OCI-LY3 (cell line): ENCODE measurements around the gene SOCS1.

Experiments used
- H2AFZ ChIP-seq: fragments of 200-600, 300-600 bp; shearing (Covaris generic); 2 replicates; pipeline ENCODE4 v1.6.0; 2014; ENCODE audit warnings: antibody characterized with exemption, low read depth, low read length
- H3K27ac ChIP-seq: fragments of 200-600, 300-600 bp; sonication (generic); 2 replicates; pipeline ENCODE4 v1.5.1; 2014; ENCODE audit warnings: mild to moderate bottlenecking, low read length, moderate library complexity, mixed read lengths
- H3K27me3 ChIP-seq: fragments of 200-600, 300-600 bp; sonication (generic); 2 replicates; pipeline ENCODE4 v1.6.1; 2014; ENCODE audit warnings: low read depth, low read length, mixed read lengths
- H3K36me3 ChIP-seq: fragments of 200-600, 300-600 bp; sonication (generic); replicated peaks from 2 replicates; pipeline ENCODE3; 2014; ENCODE audit warnings: low read depth, low read length, mixed read lengths
- H3K4me1 ChIP-seq: fragments of 300-600, 200-600 bp; sonication (generic); 2 replicates; pipeline ENCODE4 v1.6.1; 2014; ENCODE audit warnings: low read length, mixed read lengths
- H3K4me2 ChIP-seq: fragments of 200-600, 300-600 bp; sonication (generic); 2 replicates; pipeline ENCODE4 v1.6.1; 2014; ENCODE audit warnings: low read length, mixed read lengths
- H3K4me3 ChIP-seq: fragments of 300-600, 200-600 bp; sonication (generic); 2 replicates; pipeline ENCODE4 v1.5.1; 2014; ENCODE audit warnings: antibody characterized with exemption, mild to moderate bottlenecking, low read length, moderate library complexity
- H3K79me2 ChIP-seq: fragments of 300-600, 200-600 bp; shearing (Covaris generic); 2 replicates; pipeline ENCODE4 v1.6.1; 2014; ENCODE audit warnings: mild to moderate bottlenecking, low read length, mixed read lengths
- H3K9ac ChIP-seq: fragments of 300-600, 200-600 bp; shearing (Covaris generic); 2 replicates; pipeline ENCODE4 v1.6.0; 2014; ENCODE audit warnings: mild to moderate bottlenecking, low read length, moderate library complexity
- H3K9me3 ChIP-seq: fragments of 200-600, 300-600 bp; shearing (Covaris generic); 2 replicates; pipeline ENCODE4 v1.6.1; 2014; ENCODE audit warnings: low read length, mixed read lengths; ENCODE audit not compliant: insufficient read depth
- H4K20me1 ChIP-seq: fragments of 200-600, 300-600 bp; sonication (generic); 2 replicates; pipeline ENCODE4 v1.6.1; 2016; ENCODE audit warnings: low read length, mixed read lengths; ENCODE audit not compliant: insufficient read depth
- EZH2phosphoT487 ChIP-seq: fragments of 200-600 bp; shearing (Covaris generic); IDR thresholded peaks from 2 replicates; pipeline ENCODE4 v1.6.1; 2018; ENCODE audit warnings: antibody characterized with exemption, mixed run types, low read depth
- TF ChIP-seq, protein P1 (sequence below): fragments of 200-600, 300-600 bp; sonication (generic); IDR thresholded peaks from 2 replicates; pipeline ENCODE4 v1.5.1; 2014; ENCODE audit warnings: antibody characterized with exemption, low read length, low read depth

The SOCS1 gene

DNA sequence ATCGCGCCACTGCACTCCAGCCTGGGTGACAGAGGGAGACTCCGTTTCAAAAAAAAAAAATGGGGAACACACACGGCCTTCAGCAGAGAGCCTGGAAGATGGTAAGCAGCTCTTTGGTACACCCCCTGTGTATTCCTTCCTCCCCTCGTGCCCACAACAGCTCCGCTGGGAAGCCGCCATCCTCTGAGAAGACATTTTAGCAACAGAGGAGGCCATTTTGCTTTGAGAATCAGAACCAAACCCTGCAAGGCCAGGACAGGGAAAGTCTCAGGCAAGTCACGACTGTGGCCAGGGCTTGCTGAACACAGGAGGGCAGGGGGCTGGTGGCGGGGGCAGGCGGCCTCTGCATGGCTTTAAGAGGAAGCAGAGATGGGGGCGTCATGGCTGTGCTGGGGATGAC, 45.7 kb downstream of the SOCS1 start:
- H4K20me1 ChIP-seq, result no peaks in the 10 kb centered on the region
- no peak overlapping the region for H2AFZ ChIP-seq
- no peak for TF ChIP-seq EZH2phosphoT487
- TF ChIP-seq, protein P1, sequence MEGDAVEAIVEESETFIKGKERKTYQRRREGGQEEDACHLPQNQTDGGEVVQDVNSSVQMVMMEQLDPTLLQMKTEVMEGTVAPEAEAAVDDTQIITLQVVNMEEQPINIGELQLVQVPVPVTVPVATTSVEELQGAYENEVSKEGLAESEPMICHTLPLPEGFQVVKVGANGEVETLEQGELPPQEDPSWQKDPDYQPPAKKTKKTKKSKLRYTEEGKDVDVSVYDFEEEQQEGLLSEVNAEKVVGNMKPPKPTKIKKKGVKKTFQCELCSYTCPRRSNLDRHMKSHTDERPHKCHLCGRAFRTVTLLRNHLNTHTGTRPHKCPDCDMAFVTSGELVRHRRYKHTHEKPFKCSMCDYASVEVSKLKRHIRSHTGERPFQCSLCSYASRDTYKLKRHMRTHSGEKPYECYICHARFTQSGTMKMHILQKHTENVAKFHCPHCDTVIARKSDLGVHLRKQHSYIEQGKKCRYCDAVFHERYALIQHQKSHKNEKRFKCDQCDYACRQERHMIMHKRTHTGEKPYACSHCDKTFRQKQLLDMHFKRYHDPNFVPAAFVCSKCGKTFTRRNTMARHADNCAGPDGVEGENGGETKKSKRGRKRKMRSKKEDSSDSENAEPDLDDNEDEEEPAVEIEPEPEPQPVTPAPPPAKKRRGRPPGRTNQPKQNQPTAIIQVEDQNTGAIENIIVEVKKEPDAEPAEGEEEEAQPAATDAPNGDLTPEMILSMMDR, result no peak
- H3K4me3 ChIP-seq, result no peak overlapping the region
- H3K9ac ChIP-seq, result no peak overlapping the region
- H3K9me3 ChIP-seq, result 0 out of 2 replicates have a peak, but pooled peaks cover 7% of the 10 kb centered on the region
- H3K27me3 ChIP-seq, result peaks cover 7% of the 10 kb centered on the region; the same call in 1 of the 2 replicates
- H3K27ac ChIP-seq, result no peak overlapping the region
- peaks cover 49% of the 10 kb centered on the region for H3K4me1 ChIP-seq
- H3K36me3 ChIP-seq, result peaks cover 6% of the 10 kb centered on the region
- no peak overlapping the region for H3K4me2 ChIP-seq
- no peaks in the 10 kb centered on the region for H3K79me2 ChIP-seq

DNA sequence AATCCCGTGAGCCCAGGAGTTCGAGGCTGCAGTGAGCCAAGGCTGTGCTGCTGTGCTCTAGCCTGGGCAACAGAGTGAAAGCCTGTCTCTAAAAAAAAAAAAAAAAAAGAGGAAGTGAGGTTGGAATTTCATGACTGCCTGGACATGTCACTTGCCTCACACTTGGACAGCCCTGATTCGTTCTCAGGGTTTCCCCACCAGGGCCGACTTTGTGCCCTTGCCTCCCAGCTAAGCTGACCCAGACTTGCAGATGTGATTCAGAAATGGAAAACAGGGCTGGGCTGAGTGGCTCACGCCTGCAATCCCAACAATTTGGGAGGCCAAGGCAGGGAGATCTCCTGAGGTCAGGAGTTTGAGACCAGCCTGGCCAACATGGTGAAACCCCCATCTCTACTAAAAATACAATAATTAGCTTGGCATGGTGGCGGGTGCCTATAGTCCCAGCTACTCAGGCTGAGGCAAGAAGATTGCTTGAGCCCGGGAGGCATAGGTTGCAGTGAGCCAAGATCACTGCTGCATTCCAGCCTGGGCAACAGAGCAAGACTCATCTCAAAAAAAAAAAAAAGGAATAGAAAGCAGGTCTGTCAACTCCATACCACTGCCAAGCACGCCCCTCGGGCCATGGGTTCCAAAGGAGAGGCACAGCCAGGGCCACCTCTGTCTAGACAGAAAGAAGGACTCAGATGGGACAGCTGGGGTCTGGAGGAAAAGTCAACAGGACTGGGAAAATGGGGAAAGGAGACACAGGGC, 46.9 kb downstream of the SOCS1 start:
- Histone ChIP-seq H3K4me1 (peaks cover 58% of the 10 kb centered on the region), H3K27ac (no peak overlapping the region), H2AFZ (no peak overlapping the region), H3K4me3 (no peak overlapping the region), H3K79me2 (no peaks in the 10 kb centered on the region), H3K9me3 (0 out of 2 replicates have a peak, but pooled peaks cover 7% of the 10 kb centered on the region), H4K20me1 (no peaks in the 10 kb centered on the region), H3K36me3 (peaks cover 6% of the 10 kb centered on the region), H3K9ac (no peak overlapping the region; the same call in 1 of the 2 replicates), H3K4me2 (peak overlapping the region; percentile 22), H3K27me3 (peaks cover 7% of the 10 kb centered on the region; the same call in 1 of the 2 replicates)
- TF ChIP-seq, protein P1, result no peak
- no peak for TF ChIP-seq EZH2phosphoT487

DNA sequence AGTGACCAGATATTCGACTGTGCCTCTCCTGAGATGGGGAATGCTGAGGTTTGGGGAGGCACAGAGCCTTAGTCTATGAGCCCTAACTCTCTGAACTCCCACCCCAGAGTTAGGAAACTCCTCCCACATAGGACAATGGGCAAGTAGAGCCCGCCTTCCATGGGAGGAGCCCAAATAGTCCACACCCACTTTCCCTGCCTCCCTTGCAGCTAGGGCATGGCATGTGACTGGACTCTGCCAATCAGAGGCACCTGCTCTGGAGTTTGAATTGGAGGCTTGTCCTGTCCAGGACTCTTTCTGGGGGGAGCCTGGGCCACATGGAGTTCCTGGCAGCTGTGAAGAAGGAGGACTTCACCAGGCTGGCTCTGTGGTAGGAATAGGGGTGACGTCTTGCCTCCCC, 48.4 kb downstream of the SOCS1 start:
- Histone ChIP-seq H3K4me1 (peaks cover 66% of the 10 kb centered on the region), H3K4me2 (no peak overlapping the region), H3K9me3 (0 out of 2 replicates have a peak, but pooled peaks cover 7% of the 10 kb centered on the region), H3K27ac (no peak overlapping the region), H4K20me1 (no peaks in the 10 kb centered on the region), H3K79me2 (no peaks in the 10 kb centered on the region), H3K4me3 (no peak overlapping the region), H3K27me3 (peaks cover 7% of the 10 kb centered on the region; the same call in 1 of the 2 replicates), H3K36me3 (peaks cover 6% of the 10 kb centered on the region), H2AFZ (no peak overlapping the region), H3K9ac (no peak overlapping the region)
- TF ChIP-seq, protein P1, result no peak
- no peak for TF ChIP-seq EZH2phosphoT487

DNA sequence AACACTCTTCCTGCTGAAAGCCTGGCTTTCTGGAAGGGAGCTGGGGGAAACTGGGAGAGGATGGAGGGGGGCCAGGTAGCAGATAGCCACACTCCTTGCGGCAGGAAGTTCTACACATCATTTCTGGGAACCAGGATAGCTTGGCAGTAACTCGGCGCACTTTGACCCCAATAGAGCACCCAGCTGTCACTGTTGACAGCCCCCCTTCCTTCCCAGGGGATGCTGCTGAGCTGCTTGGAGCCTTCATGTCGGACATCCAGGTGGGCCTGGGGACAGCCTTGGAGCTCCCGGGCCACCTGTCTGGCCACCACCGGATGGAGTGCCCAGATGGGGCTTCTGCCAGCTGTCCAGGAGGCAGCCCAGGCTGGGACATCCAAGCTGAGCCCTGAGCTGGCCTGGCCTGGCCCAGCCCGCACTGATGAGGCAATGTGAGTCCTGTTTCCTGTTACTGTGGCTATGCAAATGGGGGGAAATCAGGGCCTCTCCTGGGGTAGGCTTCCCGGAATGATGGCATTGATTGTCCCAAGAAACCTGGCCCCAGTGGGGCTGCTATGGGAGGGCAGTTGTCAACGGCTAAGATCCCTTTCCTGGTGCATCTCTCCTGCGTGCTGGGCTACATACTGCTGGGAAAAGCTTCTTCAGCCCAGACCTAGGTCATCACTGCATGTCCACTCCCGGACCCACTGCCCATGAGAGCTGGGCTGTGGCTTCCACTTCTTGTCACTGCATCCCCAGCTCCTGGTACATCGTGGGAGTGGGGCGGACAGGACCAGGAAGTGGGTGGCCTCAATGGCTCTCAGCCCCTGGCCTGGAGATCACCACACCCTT, 50.0 kb downstream of the SOCS1 start:
- Histone ChIP-seq H4K20me1 (no peaks in the 10 kb centered on the region), H3K79me2 (no peaks in the 10 kb centered on the region), H3K36me3 (peaks cover 6% of the 10 kb centered on the region), H3K27ac (peak overlapping the region; percentile 19), H2AFZ (no peak overlapping the region), H3K4me3 (no peak overlapping the region), H3K9ac (peak overlapping the region; percentile 38), H3K4me1 (peaks cover 83% of the 10 kb centered on the region), H3K4me2 (peak overlapping the region; percentile 31), H3K27me3 (no peaks in the 10 kb centered on the region), H3K9me3 (0 out of 2 replicates have a peak, but pooled peaks cover 7% of the 10 kb centered on the region)
- TF ChIP-seq, protein P1, result no peak
- no peak for TF ChIP-seq EZH2phosphoT487
